SH-SY5Y (cell line): Measurements from ENCODE around the gene MTA1.

Experiments used
- GATA2 ChIP-seq: IDR thresholded peaks from 2 replicates; pipeline ENCODE4 v1.6.1; 2011; ENCODE audit warnings: mild to moderate bottlenecking, low read depth, low read length
- GATA3 ChIP-seq: IDR thresholded peaks from 2 replicates; pipeline ENCODE4 v1.6.1; 2011; ENCODE audit warnings: low read depth, mild to moderate bottlenecking, low read length, moderate library complexity

- TF ChIP-seq GATA3 (no peak), GATA2 (no peak)
Measured at GRCh38 chr14:105417690-105418121, 1.9 kb upstream of the MTA1 start.
